ENCODE data around the gene GRID1. TPM values are rescaled to one million over a fixed set of nuclear protein-coding genes. Genes with fewer than 3 reads are reported as not detected.
"Not testable (repeated sequence)": the region's sequence is repeated elsewhere in the genome, so short reads cannot be mapped to it uniquely, and the experiment has no call there.

Gene GRID1
- total RNA-seq, 2 donors from 2014 or later, result 0.31 to 1.0 TPM

DNA sequence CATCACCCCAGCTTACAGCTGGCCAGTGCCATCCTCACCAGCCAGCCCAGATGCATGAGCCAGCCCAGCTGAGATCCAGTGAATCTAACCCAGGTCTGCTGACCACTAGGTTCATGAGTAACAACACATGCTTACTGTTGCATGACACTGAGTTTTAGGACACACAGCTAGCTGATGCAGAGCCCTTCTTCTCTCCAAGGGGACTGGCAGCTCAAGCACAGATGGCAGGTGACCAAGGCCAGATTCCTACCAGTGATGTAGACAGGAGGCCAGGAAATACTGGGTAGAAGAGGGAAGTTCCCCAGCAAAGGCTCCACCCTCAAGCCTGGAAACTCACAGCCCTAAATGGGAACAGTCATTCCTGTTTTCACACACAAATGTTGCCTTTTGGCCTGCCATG lies 236.6 kb downstream of the GRID1 start:
- DNase-seq, result no peak
- ATAC-seq, result no peak
- intact Hi-C loops (cut with DNase I, micrococcal nuclease), result no loop called here

DNA sequence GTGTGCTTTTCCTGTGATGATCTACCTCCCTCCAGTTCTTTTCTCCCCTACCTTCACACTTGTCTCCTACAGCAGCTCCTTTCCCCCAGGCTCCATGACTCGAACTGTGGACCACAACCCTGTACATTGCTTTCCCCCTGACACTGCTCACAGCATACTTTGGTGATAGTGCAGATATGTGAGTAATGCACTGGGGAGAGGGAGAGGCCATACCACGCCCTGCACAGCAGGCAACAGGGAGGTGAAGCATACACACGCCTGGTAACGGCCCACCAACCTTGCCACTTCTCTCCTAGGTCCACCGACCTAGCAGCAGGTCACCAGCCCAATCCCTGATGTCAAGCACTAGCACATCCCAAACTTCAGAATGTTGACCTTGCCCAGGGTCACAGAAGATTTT lies 238.2 kb downstream of the GRID1 start:
- DNase-seq (no peak), ATAC-seq (no peak)
- intact Hi-C loops (cut with DNase I, micrococcal nuclease), result no loop called here

DNA sequence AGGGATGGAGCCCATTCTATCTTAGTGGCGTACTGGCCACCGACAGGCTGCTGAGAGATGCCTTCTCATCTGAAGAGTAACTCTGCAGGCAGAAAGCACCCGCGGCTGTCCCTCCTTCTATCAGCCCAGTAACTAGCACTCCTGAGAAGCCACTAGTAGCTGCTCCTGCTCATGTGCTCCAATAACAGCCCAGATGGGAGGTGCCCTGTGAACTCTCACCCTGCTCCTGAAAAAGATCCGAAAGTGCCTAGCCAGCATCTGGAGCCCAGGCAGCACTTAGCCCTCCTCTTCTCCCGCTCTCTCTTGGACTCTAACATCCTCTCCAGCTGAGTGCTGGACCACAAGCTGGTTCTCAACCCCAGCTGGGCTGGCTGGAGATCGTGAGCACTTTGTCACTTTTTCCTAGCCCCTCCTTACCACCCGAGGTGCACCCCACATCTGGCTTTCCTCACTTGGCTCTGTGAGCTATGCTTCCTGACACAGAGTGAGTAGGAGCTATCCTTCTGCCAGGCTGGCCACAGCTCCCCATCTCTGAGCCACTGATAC lies 239.2 kb downstream of the GRID1 start:
- DNase-seq, result no peak
- no peak for ATAC-seq
- intact Hi-C loops (cut with DNase I, micrococcal nuclease), result no loop called here

DNA sequence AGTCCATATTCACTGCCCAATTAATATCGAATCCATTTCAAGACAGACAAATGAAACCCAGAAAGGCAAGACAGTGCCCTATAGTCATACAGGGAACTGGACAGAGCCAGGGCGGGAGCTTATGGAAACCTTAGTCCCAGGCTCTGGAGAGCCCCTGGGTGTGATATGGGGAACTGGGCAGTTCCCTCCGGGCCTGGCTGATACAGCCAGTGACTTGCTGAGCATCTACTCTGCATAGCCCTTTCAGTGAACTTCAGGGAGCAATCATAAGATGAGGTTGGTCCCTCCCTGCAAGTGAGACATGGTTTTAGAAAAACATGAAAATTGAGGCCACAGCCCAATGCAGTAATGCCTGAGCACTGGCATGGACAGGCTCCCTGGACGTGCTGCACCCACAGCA lies 241.9 kb downstream of the GRID1 start:
- intact Hi-C loops (cut with DNase I, micrococcal nuclease), result no loop called here
- ATAC-seq (no peak), DNase-seq (no peak)

DNA sequence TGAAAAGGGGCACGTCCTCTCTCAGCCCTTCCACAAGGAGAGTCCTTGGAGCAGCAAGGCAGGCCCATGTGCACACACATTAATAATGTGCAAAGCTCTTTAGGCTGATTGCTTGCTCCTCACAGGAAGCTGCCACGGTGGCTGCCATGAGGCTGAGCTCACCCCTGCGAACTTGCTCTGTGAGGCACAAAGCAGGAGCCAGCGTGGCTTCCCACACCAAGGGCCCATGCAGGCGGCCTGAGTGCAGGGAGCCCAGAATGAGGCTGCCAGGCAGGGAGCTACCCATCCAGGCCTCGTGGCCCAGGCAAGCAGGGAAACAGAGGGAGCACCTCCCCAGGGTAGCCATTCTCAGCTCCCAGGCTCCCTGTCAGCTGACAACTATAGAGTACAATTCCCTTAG lies 242.9 kb downstream of the GRID1 start:
- ATAC-seq (no peak), DNase-seq (no peak)
- intact Hi-C loops (cut with DNase I, micrococcal nuclease), result no loop called here

DNA sequence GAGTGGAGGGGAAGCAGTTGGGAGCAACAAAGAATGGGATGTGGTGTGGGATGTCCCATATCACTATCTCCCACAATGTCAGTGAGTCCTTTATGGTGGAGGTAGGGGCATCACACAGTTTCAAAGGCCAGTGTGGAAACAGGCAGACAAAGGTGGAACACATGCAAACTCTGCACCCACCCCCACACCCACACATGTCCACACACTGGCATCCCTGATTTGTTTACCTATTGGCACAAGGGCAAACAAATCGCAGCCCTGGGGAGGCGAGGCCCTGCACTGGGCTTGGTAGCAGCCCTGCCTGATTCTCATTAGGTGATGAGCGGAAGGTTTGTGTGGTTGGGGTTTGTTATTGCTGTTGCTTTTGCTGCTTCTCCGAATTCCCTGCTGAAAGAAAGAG lies 243.3 kb downstream of the GRID1 start:
- ATAC-seq, result no peak
- intact Hi-C loops (cut with DNase I, micrococcal nuclease), result no loop called here
- DNase-seq, result no peak

DNA sequence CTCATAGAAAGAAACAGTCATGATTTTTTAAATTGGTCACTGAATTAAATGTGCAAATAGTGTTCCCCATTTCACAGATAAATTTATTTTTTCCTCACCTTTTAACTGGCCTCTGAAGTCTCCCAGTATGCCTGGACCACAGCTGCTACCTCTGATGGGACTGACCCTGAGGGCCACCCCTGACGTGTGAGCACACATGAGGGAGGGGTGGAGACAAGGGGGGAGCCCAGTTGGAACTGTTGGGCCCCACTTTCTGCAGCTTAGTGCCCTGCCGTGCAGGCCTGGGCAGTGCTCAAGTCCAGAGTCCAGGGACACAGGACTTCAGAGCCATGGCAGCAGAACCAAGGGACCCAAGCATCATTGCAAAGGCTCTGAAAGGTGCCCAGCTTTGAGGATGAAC lies 243.9 kb downstream of the GRID1 start:
- DNase-seq (no peak), ATAC-seq (no peak)
- intact Hi-C loops (cut with DNase I, micrococcal nuclease), result no loop called here

DNA sequence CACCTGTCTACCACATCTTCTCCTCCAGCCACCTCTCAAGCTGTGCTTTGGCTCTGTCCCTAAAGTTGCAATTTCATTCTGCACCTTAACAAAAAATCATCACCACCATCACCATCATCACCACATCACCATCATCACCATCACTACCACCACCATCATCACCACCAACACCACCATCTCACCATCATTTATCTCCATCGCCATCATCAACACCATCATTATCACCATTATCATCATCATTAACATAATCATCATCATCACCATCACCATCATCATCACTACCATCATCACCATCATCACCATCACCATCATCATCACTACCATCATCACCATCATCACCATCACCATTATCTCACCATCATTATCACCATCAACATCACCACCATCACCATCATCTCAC lies 245.4 kb downstream of the GRID1 start:
- DNase-seq (no peak), ATAC-seq (no peak)
- intact Hi-C loops (cut with DNase I, micrococcal nuclease), result no loop called here

DNA sequence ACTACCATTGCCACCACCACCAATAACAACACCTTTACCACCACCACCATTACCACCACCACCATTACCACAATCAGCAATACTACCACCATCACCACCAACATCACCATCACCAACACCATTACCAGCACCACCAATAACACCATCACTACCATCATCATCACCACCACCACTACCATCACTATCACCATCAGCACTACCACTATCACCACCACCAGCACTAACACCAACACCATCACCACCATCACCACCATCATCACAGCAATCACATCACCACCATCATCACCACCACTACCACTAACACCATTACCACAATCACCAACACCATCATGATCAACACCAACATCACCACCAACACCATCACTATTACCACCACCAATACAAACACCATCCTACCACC lies 249.5 kb downstream of the GRID1 start:
- no peak for ATAC-seq
- no peak for DNase-seq
- intact Hi-C loops (cut with DNase I, micrococcal nuclease), result no loop called here

DNA sequence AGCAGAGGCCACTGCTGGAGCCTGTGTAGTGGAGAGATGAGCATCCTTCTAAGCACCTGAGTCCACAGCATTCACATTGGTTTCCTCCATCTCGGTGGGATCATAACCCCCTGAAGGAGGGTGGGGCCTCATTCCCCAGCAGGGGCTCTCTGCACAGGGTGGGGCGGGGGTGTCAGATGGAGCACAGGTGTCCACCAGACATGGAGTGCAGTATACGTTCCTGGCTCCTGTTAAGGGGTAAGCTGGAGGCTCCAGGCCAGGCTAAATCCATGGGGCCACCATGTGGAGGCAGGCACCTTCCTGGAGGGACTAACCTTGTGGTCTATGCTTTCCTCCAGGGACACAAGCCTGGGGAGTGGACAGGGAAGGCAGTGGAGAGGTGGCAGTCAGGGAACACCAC lies 252.6 kb downstream of the GRID1 start:
- intact Hi-C loops (cut with DNase I, micrococcal nuclease), result no loop called here
- no peak for DNase-seq
- no peak for ATAC-seq

DNA sequence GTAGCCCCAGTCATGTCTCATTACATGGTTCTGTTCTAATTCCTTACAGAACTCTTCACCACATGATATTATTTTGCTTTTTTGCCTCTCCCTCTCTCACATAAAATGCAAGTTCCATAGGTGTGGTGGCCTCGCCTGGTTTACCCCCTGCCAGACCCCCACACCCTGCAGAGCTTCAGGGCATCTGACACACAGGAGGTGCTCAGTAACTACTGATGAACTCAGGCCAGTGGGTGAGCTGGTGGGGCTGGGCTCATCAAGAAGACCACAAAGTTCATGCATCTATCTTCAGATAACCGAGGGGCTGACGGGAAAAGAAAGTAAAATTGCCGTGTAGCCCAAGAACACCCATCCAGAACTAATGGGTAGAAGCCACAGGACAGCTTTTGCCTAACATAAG lies 253.1 kb downstream of the GRID1 start:
- no peak for DNase-seq
- intact Hi-C loops (cut with DNase I, micrococcal nuclease), result no loop called here
- ATAC-seq, result no peak

DNA sequence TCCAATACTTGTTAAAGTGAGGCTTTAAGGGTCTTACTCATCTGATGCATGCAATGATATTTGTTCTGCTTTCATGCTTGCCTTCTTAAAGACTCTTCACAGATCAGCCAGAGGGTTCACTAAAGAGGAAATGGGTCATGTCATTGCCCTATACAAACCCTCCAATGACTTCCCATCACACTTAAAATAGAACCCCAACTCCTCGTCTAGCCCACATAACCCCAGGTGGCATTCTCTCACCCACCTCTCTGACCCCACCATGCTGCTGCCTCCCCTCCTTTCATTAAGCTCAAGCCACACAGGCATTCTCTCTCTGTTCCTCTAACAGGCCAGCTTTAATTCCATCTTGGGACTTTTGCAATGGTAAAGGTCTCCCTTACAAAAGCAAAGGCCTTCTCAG lies 253.6 kb downstream of the GRID1 start:
- no peak for DNase-seq
- ATAC-seq, result no peak
- intact Hi-C loops (cut with DNase I, micrococcal nuclease), result no loop called here

DNA sequence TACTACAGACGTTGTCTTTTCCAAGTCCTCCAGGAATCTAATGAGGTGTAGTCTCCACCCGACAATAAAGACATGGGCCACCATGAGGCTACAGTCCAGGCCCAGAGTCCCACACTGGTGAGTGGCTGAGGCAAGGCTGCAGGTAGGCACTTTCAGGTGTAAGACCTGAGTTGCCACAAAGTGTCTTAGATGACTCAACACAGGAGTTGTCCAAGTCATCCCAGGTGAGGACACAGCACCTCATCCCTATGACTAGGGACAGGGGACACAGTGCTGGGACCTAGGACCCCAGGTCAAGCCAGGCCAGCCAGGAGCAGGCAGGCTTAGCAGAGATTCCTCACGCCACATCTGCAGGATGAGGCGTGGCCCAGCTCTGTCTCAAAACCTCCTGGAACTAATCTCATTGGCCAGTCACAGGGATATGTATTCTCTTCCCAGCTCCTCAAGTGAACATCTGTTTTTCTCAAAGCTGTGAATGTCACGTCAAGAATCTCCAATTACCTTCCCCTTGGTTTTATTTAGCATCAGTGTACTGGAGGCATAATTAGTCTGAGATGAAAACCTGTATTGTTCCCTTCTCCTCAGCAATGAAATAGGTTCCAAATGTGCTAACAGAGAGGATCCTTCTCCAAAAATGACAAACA lies 254.6 kb downstream of the GRID1 start:
- ATAC-seq (no peak), DNase-seq (no peak)
- intact Hi-C loops (cut with DNase I, micrococcal nuclease), result no loop called here

DNA sequence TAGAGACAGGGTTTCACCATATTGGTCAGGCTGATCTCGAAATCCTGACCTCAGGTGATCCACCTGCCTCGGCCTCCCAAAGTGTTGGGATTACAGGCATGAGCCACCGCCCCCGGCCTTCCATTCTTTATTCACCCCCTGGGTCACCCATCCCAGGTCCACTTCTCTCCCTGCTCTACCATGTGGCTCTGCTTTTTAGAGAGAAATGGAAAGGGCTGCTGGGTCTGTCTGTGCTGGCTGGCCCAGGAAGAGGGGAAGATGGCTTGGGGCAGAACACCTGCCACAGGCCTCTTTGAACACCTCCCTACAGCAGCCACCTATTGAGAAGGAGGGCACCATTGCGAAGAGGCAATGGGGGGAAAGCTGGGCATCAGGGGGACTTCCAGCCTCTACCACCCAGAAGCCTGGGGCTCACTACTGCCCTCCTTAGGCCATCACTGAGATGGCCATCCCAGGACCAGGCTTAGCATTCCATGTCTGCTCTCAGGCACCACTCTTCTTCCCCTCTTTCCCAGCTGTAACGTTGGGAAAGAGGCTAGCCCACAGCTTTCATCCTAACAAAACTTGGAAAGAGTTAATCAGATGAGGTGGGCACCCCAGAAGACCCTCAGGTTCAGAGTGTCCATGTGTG lies 256.3 kb downstream of the GRID1 start:
- no peak for DNase-seq
- ATAC-seq, result no peak
- intact Hi-C loops (cut with DNase I, micrococcal nuclease), result no loop called here

DNA sequence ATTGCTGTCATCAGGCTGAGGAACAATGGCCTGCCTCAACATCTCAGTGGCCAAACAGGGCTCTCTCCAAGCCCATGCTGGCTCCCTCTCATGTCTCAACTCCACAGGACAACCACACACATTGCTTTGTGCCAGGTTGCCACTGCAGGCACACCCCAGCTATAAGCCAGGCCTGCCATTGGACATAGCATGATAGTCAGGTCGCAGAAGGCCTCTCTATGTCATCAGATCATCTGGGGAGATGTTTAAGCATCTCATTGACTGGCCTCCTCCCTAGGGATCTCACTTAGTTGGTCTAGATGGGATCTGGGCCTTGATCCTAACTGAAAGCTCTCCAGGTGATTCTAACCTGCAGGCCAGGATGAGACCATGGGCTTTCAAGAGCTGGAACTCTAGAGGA lies 257.2 kb downstream of the GRID1 start:
- intact Hi-C loops (cut with DNase I, micrococcal nuclease), result no loop called here
- DNase-seq (no peak), ATAC-seq (no peak)

DNA sequence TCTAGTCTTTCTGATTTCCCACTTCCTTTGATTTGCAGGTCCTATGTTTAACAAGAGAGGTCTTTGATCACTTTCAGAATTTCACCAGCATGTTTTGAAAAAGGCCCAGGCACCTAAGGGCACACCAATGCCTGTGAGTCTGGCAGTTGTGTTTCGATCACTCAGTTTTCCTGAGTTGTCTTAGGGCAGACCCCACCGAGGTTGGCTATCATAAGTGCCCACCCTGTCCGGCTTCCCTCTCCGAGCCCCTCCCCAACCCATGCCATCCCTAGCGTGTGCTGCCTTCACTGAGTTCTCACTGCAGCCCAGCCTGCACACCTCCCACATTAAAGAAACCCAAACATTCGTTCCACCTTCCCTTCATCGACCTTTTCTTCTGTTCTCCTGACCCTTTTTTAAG lies 257.9 kb downstream of the GRID1 start:
- DNase-seq (no peak), ATAC-seq (no peak)
- intact Hi-C loops (cut with DNase I, micrococcal nuclease), result no loop called here

DNA sequence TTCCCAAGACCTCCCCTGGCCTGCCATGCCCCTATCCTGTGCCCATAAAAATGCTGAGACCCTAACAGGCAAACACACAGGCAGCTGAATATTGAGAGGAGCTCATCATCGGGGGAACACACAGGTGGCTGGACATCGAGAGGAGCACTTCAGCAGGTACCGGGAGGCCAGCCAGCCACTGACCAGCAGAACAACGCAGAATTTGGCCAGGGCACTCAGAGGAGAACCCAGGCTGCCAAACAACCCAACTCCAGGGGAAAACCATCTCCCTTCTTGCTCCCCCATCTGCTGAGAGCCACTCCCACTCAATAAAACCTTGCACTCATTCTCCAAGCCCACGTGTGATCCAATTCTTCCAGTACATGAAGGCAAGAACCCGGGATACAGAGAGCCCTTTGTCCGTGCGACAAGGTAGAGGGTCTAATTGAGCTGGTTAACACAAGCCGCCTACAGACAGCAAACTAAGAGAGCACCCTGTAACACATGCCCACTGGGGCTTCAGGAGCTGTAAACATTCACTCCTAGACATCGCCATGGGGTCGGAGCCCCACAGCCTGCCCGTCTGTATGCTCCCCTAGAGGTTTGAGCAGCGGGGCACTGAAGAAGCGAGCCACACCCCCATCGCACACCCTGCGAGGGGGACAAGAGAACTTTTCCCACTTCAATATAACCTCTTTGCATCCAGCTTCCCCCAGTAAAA lies 258.8 kb downstream of the GRID1 start:
- ATAC-seq; intact Hi-C loops (cut with DNase I, micrococcal nuclease): not testable (repeated sequence)

DNA sequence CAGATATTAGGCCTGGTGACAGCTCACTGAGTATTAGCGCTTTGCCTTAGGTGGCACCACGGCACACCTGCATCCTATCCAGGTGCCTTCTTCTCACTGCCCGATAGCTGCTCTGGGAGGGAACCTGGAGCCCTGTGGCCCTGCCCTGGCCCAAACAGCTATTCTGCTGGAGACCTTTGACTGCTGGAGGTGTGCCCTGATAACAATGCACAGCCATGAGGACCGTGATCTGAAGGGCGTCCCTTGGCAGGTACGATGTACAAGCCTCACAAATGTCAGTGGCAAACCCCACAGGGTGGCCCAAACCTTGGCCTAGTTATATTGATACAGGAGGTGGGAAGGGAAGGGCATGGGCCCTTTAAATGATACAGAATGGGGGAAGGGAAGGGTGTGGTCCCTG lies 259.5 kb downstream of the GRID1 start:
- DNase-seq (no peak), ATAC-seq (no peak)
- intact Hi-C loops (cut with DNase I, micrococcal nuclease), result no loop called here

More for the DNA sequence above, 258.8 kb downstream of the GRID1 start:
- not testable (repeated sequence) for DNase-seq

DNA sequence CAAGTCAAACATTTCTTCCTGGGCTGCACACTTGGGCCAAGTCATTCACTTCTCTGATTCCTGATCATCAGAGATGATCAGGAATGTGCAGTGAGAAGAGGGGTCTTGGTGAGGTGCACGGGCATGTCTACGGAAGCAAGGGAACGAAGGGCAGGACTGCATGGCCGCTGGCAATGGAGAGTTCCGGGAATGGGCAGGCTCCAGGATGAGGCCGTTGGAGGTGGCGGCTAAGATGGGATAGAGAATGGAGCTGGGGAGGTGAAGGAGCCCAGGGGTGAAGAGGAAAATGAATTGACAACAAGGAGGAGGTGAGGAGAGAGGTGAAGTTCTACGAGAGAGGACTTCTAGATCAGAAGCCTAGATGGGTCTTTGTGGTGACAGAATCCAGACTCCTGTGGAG lies 260.0 kb downstream of the GRID1 start:
- intact Hi-C loops (cut with DNase I, micrococcal nuclease), result no loop called here
- DNase-seq, result no peak
- ATAC-seq, result no peak

DNA sequence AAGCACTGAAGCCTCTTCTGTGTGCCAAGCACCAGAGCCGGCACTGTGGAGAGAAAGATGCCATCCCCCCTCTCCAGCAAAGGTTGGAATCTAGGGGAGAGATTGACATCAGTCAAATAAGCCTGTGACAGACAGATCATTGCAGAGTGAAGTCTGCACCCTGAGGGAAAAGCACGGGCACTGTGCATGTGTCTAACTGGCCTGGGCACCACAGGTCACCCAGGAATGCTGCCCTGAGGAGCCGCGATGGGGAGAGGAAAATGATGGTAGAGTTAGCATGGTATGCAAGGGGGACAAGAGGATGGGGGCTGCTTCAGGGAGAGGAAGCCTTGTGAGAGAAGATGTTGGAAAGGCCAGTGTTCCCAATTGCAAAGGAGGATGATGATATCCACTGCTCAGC lies 261.0 kb downstream of the GRID1 start:
- DNase-seq (no peak), ATAC-seq (no peak)
- intact Hi-C loops (cut with DNase I, micrococcal nuclease), result no loop called here
